GM23248 (cell line): ENCODE results near the gene ROBO2. TPM values are rescaled to one million over a fixed set of nuclear protein-coding genes. Genes with fewer than 3 reads are reported as not detected.

Source experiments
- DNase-seq: peaks from one replicate; pipeline ENCODE4 v3.0.0-alpha.2; 2015
- H2AFZ ChIP-seq: fragments of 200-600 bp; sonication (generic); 2 replicates; pipeline ENCODE4 v1.6.1; 2016; ENCODE audit warnings: antibody characterized with exemption
- H3F3A ChIP-seq: fragments of 200-600 bp; sonication (generic); 2 replicates; pipeline ENCODE4 v1.6.1; 2016; ENCODE audit warnings: mild to moderate bottlenecking, antibody characterized with exemption, mixed run types; ENCODE audit not compliant: insufficient read depth
- H3K27ac ChIP-seq: fragments of 200-600 bp; sonication (generic); 2 replicates; pipeline ENCODE4 v1.5.1; 2016; ENCODE audit warnings: mild to moderate bottlenecking
- H3K27me3 ChIP-seq: fragments of 200-600 bp; sonication (generic); replicated peaks from 2 replicates; pipeline ENCODE4 v1.6.1; 2016; ENCODE audit warnings: mild to moderate bottlenecking; ENCODE audit not compliant: insufficient read depth
- H3K36me3 ChIP-seq: fragments of 200-600 bp; sonication (generic); 2 replicates; pipeline ENCODE4 v1.6.1; 2016; ENCODE audit warnings: low read depth, mild to moderate bottlenecking
- H3K4me1 ChIP-seq: fragments of 200-600 bp; sonication (generic); 2 replicates; pipeline ENCODE4 v1.6.1; 2016; ENCODE audit warnings: mild to moderate bottlenecking; ENCODE audit not compliant: insufficient read depth
- H3K4me2 ChIP-seq: fragments of 200-600 bp; sonication (generic); one replicate; pipeline ENCODE4 v1.6.1; 2016; ENCODE audit warnings: mild to moderate bottlenecking; ENCODE audit not compliant: unreplicated experiment
- H3K4me3 ChIP-seq: fragments of 200-600 bp; sonication (generic); 2 replicates; pipeline ENCODE4 v1.5.1; 2016; ENCODE audit warnings: mild to moderate bottlenecking
- H3K79me2 ChIP-seq: fragments of 200-600 bp; sonication (generic); 2 replicates; pipeline ENCODE4 v1.6.1; 2016; ENCODE audit warnings: mild to moderate bottlenecking; ENCODE audit not compliant: insufficient read depth
- H3K9ac ChIP-seq: fragments of 200-600 bp; sonication (generic); 2 replicates; pipeline ENCODE4 v1.6.1; 2016; ENCODE audit warnings: mild to moderate bottlenecking
- H3K9me2 ChIP-seq: fragments of 200-600 bp; sonication (generic); 2 replicates; pipeline ENCODE4 v1.6.1; 2016; ENCODE audit warnings: mixed run types, mild to moderate bottlenecking, moderate library complexity; ENCODE audit not compliant: insufficient read depth
- H3K9me3 ChIP-seq: fragments of 200-600 bp; sonication (generic); one replicate; pipeline ENCODE4 v1.6.1; 2017; ENCODE audit warnings: low read depth
- H4K20me1 ChIP-seq: fragments of 200-600 bp; sonication (generic); 2 replicates; pipeline ENCODE4 v1.6.0; 2016; ENCODE audit not compliant: insufficient read depth
- EZH2 ChIP-seq: fragments of 200-600 bp; sonication (generic); IDR thresholded peaks from 2 replicates; pipeline ENCODE4 v1.6.1; 2018; ENCODE audit warnings: antibody characterized with exemption, mild to moderate bottlenecking; ENCODE audit not compliant: insufficient read depth, poor library complexity, severe bottlenecking
- EZH2phosphoT487 ChIP-seq: fragments of 200-600 bp; sonication (generic); IDR thresholded peaks from 2 replicates; pipeline ENCODE4 v1.6.1; 2018; ENCODE audit warnings: antibody characterized with exemption, moderate library complexity, mild to moderate bottlenecking, low read depth; ENCODE audit not compliant: insufficient read depth
- WGBS, 2 experiments: methylation state at CpG; one replicate each; pipeline ENCODE4 v1.1.6; 2015 to 2017; ENCODE audit warnings: low lambda C conversion rate in 2 of 2, low coverage in 1 of 2; ENCODE audit errors: missing lambda C conversion rate in 2 of 2; 5-methylcytosine and 5-hydroxymethylcytosine counted together
- in situ Hi-C: fragments of 300-500 bp; cut with MboI; formaldehyde crosslinking; loops from 2 replicates; pipeline ENCODE4 v1.15.0; 2020
- polyA plus RNA-seq: library from polyadenylated mRNA; unstranded; fragments of >200 nt; fragmentation: Nextera tagmentation; extraction: Ambion mirVana; gene quantifications from 2 replicates; pipeline ENCODE4 v1.2.1, GENCODE V29; 2016
- total RNA-seq: library from RNA; depleted of rRNA; stranded (reverse); fragments of >200 nt; shearing (Covaris generic); gene quantifications from 2 replicates; pipeline ENCODE4 v1.2.3, GENCODE V29; 2014

The ROBO2 gene
- total and polyA plus RNA-seq, 2 experiments from 2014 or later: under 0.01 to 0.05 TPM

GRCh38 chr3:77326586-77326985 lies 286.7 kb downstream of the ROBO2 start:
- Histone ChIP-seq H3K9me3 (no peaks in the 10 kb centered on the region), H3K36me3 (no peaks in the 10 kb centered on the region), H3K27ac (no peak overlapping the region), H4K20me1 (no peaks in the 10 kb centered on the region), H3K4me3 (no peak overlapping the region), H3K4me2 (no peak overlapping the region), H3K79me2 (no peaks in the 10 kb centered on the region), H3K9me2 (no peaks in the 10 kb centered on the region), H3K4me1 (peaks cover 22% of the 10 kb centered on the region), H3K9ac (no peak overlapping the region), H3K27me3 (no peaks in the 10 kb centered on the region), H3F3A (peaks cover 10% of the 10 kb centered on the region), H2AFZ (no peak overlapping the region)
- DNase-seq: no peak
- 75 to 78% methylated on average over 5 of the region's 5 CpGs for WGBS, 2 experiments
- in situ Hi-C loops: no loop called here
- TF ChIP-seq EZH2phosphoT487 (no peak), EZH2 (no peak)

GRCh38 chr3:77328690-77329089 lies 288.8 kb downstream of the ROBO2 start:
- Histone ChIP-seq H3K27me3 (no peaks in the 10 kb centered on the region), H3K4me2 (peak overlapping the region; percentile 59), H3K9ac (peak overlapping the region; percentile 55), H3K36me3 (no peaks in the 10 kb centered on the region), H4K20me1 (no peaks in the 10 kb centered on the region), H3K4me3 (peak overlapping the region; percentile 41), H3F3A (peaks cover 7% of the 10 kb centered on the region; the same call in 1 of the 2 replicates), H3K9me2 (no peaks in the 10 kb centered on the region), H3K27ac (peak overlapping the region; percentile 67), H2AFZ (peak overlapping the region; percentile 63), H3K79me2 (no peaks in the 10 kb centered on the region), H3K9me3 (no peaks in the 10 kb centered on the region), H3K4me1 (peaks cover 14% of the 10 kb centered on the region)
- in situ Hi-C loops: no loop called here
- 13 to 28% methylated on average over 1 of the region's 1 CpG for WGBS, 2 experiments
- DNase-seq: peak; percentile 23
- TF ChIP-seq EZH2 (no peak), EZH2phosphoT487 (no peak)

- 8 to 13% methylated on average over 4 of the region's 4 CpGs for WGBS, 2 experiments
- H2AFZ ChIP-seq: peak overlapping the region; percentile 63
- in situ Hi-C loops: no loop called here
These were observed 289.2 kb downstream of the ROBO2 start for GRCh38 chr3:77329116-77329515.

GRCh38 chr3:77338195-77338594 lies 298.3 kb downstream of the ROBO2 start:
- 68% methylated on average over 5 of the region's 5 CpGs for WGBS, 2 experiments

More at GRCh38 chr3:77329116-77329515, 289.2 kb downstream of the ROBO2 start:
- peak overlapping the region; percentile 67 for H3K27ac ChIP-seq
- peaks cover 7% of the 10 kb centered on the region; the same call in 1 of the 2 replicates for H3F3A ChIP-seq
- no peaks in the 10 kb centered on the region for H3K27me3 ChIP-seq
- peak overlapping the region; percentile 59 for H3K4me2 ChIP-seq
- H3K4me1 ChIP-seq: peaks cover 14% of the 10 kb centered on the region
- no peaks in the 10 kb centered on the region for H3K36me3 ChIP-seq
- H3K4me3 ChIP-seq: peak overlapping the region; percentile 41
- no peaks in the 10 kb centered on the region for H3K79me2 ChIP-seq
- H3K9me3 ChIP-seq: no peaks in the 10 kb centered on the region
- no peaks in the 10 kb centered on the region for H4K20me1 ChIP-seq
- no peaks in the 10 kb centered on the region for H3K9me2 ChIP-seq
- TF ChIP-seq EZH2phosphoT487: no peak
- TF ChIP-seq EZH2: no peak
- peak; percentile 55 for DNase-seq
- peak overlapping the region; percentile 55 for H3K9ac ChIP-seq

GRCh38 chr3:77342027-77342426 lies 302.1 kb downstream of the ROBO2 start:
- in situ Hi-C loops: no loop called here
- DNase-seq: no peak
- Histone ChIP-seq H3K4me1 (no peaks in the 10 kb centered on the region), H3K27me3 (no peaks in the 10 kb centered on the region), H3K4me3 (no peak overlapping the region), H4K20me1 (no peaks in the 10 kb centered on the region), H3K36me3 (no peaks in the 10 kb centered on the region), H2AFZ (no peak overlapping the region), H3K9ac (no peak overlapping the region), H3K79me2 (no peaks in the 10 kb centered on the region), H3K4me2 (no peak overlapping the region), H3F3A (no peaks in the 10 kb centered on the region), H3K9me3 (no peaks in the 10 kb centered on the region), H3K9me2 (no peaks in the 10 kb centered on the region), H3K27ac (no peak overlapping the region)
- 76 to 79% methylated on average over 6 of the region's 6 CpGs for WGBS, 2 experiments
- TF ChIP-seq EZH2phosphoT487: no peak
- TF ChIP-seq EZH2: no peak

More at GRCh38 chr3:77338195-77338594, 298.3 kb downstream of the ROBO2 start:
- H3K9me2 ChIP-seq: no peaks in the 10 kb centered on the region
- H3K9me3 ChIP-seq: no peaks in the 10 kb centered on the region
- in situ Hi-C loops: no loop called here
- TF ChIP-seq EZH2phosphoT487 (no peak), EZH2 (no peak)
- no peaks in the 10 kb centered on the region for H3K79me2 ChIP-seq
- no peaks in the 10 kb centered on the region for H3K27me3 ChIP-seq
- H2AFZ ChIP-seq: no peak overlapping the region
- no peak overlapping the region for H3K9ac ChIP-seq
- H3F3A ChIP-seq: no peaks in the 10 kb centered on the region
- no peaks in the 10 kb centered on the region for H3K36me3 ChIP-seq
- H3K27ac ChIP-seq: no peak overlapping the region
- no peaks in the 10 kb centered on the region for H3K4me1 ChIP-seq
- H3K4me3 ChIP-seq: no peak overlapping the region
- no peak for DNase-seq
- H4K20me1 ChIP-seq: no peaks in the 10 kb centered on the region
- H3K4me2 ChIP-seq: no peak overlapping the region
